Neuronal stem cell (in vitro differentiated cells): Measurements from ENCODE around the gene CCDC27.

Experiments used
- DNase-seq: peaks from one replicate; pipeline ENCODE4 v3.0.0-alpha.2; 2013; ENCODE audit warnings: low spot score
- H2AFZ ChIP-seq: one replicate; pipeline ENCODE4 v1.6.1; 2013; ENCODE audit warnings: mild to moderate bottlenecking, low read length, inconsistent platforms
- H2AK5ac ChIP-seq: 2 replicates; pipeline ENCODE4 v1.6.1; 2013; ENCODE audit warnings: low read depth, mild to moderate bottlenecking, inconsistent platforms, low read length, moderate library complexity, mixed read lengths
- H2BK120ac ChIP-seq: 2 replicates; pipeline ENCODE4 v1.6.1; 2013; ENCODE audit warnings: low read depth, mild to moderate bottlenecking, inconsistent platforms, low read length, moderate library complexity, mixed read lengths
- H2BK12ac ChIP-seq: one replicate; pipeline ENCODE4 v1.6.1; 2013; ENCODE audit warnings: low read length, inconsistent platforms
- H2BK15ac ChIP-seq: 2 replicates; pipeline ENCODE4 v1.6.1; 2013; ENCODE audit warnings: mild to moderate bottlenecking, low read length, inconsistent platforms, mixed read lengths
- H2BK5ac ChIP-seq: one replicate; pipeline ENCODE4 v1.6.1; 2013; ENCODE audit warnings: inconsistent platforms, mild to moderate bottlenecking, low read length, moderate library complexity
- H3K14ac ChIP-seq: one replicate; pipeline ENCODE4 v1.6.1; 2013; ENCODE audit warnings: low read length, inconsistent platforms
- H3K18ac ChIP-seq: 2 replicates; pipeline ENCODE4 v1.6.1; 2013; ENCODE audit warnings: low read length, inconsistent platforms
- H3K23ac ChIP-seq: 2 replicates; pipeline ENCODE4 v1.6.1; 2013; ENCODE audit warnings: low read depth, mild to moderate bottlenecking, mixed read lengths, low read length, inconsistent platforms; ENCODE audit not compliant: poor library complexity
- H3K27ac ChIP-seq: replicated peaks from 3 replicates; pipeline ENCODE4 v1.5.1; 2013; ENCODE audit warnings: low read length, inconsistent platforms
- H3K27me3 ChIP-seq, 3 experiments: 2 replicates each; pipeline ENCODE4 v1.6.1; 2013; ENCODE audit warnings: low read length in 3 of 3, mild to moderate bottlenecking in 2 of 3, inconsistent platforms in 1 of 3, low read depth in 1 of 3, mixed read lengths in 1 of 3, moderate library complexity in 1 of 3; ENCODE audit not compliant: control insufficient read depth in 3 of 3, insufficient read depth in 3 of 3
- H3K36me3 ChIP-seq, 2 donors: replicated peaks in 1 of 2; 2 replicates each; pipeline ENCODE4 v1.6.1; 2013; ENCODE audit warnings: low read length in 2 of 2; ENCODE audit not compliant: control insufficient read depth in 2 of 2, insufficient read depth in 2 of 2
- H3K4ac ChIP-seq: 2 replicates; pipeline ENCODE4 v1.6.1; 2013; ENCODE audit warnings: inconsistent platforms, mild to moderate bottlenecking, low read length, moderate library complexity
- H3K4me1 ChIP-seq, 2 donors: 1 replicate in 1 of 2; 2 replicates in 1 of 2; pipeline ENCODE4 v1.6.1; 2013; ENCODE audit warnings: low read length in 2 of 2, low read depth in 1 of 2; ENCODE audit not compliant: control insufficient read depth in 2 of 2, insufficient read depth in 1 of 2
- H3K4me2 ChIP-seq: one replicate; pipeline ENCODE4 v1.6.1; 2013; ENCODE audit warnings: mild to moderate bottlenecking, low read length, inconsistent platforms; ENCODE audit not compliant: insufficient read depth, poor library complexity, severe bottlenecking
- H3K4me3 ChIP-seq, 2 donors: 2 replicates each; pipeline ENCODE4 v1.5.1; 2013; ENCODE audit warnings: low read length in 2 of 2, mild to moderate bottlenecking in 2 of 2, inconsistent platforms in 1 of 2, moderate library complexity in 1 of 2
- H3K79me1 ChIP-seq: one replicate; pipeline ENCODE4 v1.6.1; 2013; ENCODE audit warnings: low read depth, mild to moderate bottlenecking, inconsistent platforms, low read length, moderate library complexity
- H3K9ac ChIP-seq: one replicate; pipeline ENCODE4 v1.6.1; 2013; ENCODE audit warnings: mild to moderate bottlenecking, low read depth, low read length, inconsistent platforms; ENCODE audit not compliant: poor library complexity
- H3K9me3 ChIP-seq, 2 donors: replicated peaks in 1 of 2; 2 replicates each; pipeline versions ENCODE3 to v1.6.1; 2013; ENCODE audit warnings: low read length in 2 of 2, mild to moderate bottlenecking in 2 of 2, inconsistent platforms in 1 of 2, low read depth in 1 of 2, mixed read lengths in 1 of 2, moderate library complexity in 1 of 2; ENCODE audit not compliant: control insufficient read depth in 2 of 2, insufficient read depth in 1 of 2
- H4K8ac ChIP-seq: one replicate; pipeline ENCODE4 v1.6.1; 2013; ENCODE audit warnings: low read depth, mild to moderate bottlenecking, inconsistent platforms, low read length, moderate library complexity
- H4K91ac ChIP-seq: one replicate; pipeline ENCODE4 v1.6.1; 2013; ENCODE audit warnings: low read length, low read depth, mild to moderate bottlenecking, inconsistent platforms; ENCODE audit not compliant: poor library complexity
- WGBS, 2 donors: extraction: QIAGEN DNeasy Blood & Tissue Kit; methylation state at CpG; one replicate each; pipeline ENCODE4 v1.1.7; 2013; ENCODE audit warnings: missing lambda C conversion rate in 2 of 2, mixed read lengths in 1 of 2; ENCODE audit not compliant: insufficient read length in 2 of 2, insufficient replicate concordance in 1 of 2; ENCODE audit errors: extremely low coverage in 2 of 2; 5-methylcytosine and 5-hydroxymethylcytosine counted together

Gene CCDC27

DNA sequence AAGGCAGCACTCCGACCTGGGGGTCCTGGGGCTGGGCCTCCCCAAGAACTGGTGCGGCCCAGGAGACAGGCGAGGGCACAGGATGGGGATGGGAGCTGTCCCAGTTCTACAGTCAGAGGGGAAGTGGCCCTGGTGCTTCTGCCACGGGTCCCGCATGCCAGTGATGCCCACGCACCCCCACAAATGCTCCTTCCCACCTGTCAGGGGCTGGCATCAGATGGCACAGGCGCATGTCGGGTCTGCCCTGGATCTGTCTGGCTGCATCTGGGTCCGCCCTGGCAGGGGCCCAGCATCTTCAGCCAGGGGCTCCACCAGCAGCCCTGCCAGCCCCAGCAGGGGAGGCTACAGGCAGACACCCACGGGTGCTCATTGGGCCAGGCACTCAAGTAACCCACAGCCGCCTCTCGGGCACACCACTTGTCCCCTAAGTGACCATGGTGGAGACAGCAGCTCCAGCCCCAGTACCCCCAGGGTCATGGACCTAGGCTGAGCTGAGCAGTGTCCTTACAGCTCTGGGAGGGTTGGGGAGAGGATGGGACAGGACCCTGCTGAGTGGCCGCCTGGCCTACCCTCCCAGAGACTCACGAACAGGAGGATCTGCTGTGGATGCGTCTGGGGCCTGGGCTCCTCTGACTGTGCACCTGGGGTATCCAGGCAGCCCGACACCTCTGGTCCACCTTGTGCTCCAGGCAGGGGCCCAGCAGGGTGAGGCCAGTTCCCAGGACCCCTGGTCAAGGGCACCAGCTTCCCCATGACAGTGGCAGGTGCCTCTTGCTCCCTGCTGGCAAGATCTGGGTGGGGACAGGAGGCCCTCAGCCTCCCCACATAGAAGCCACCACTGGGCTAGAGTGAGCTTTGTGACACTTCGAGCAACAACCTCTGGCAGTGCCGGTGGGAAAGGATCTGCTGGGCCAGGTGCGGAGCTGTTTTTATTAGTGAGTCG is 25.7 kb downstream of the CCDC27 start:
- no peak overlapping the region for H4K91ac ChIP-seq
- H2BK15ac ChIP-seq, result no peak overlapping the region
- H3K4ac ChIP-seq, result no peak overlapping the region
- H2BK120ac ChIP-seq, result no peak overlapping the region
- no peak overlapping the region for H2BK5ac ChIP-seq
- H3K36me3 ChIP-seq, result peaks cover 28 to 46% of the 10 kb centered on the region in 2 donors
- no peak overlapping the region for H3K4me3 ChIP-seq
- no peak overlapping the region for H2AK5ac ChIP-seq
- H3K4me2 ChIP-seq, result no peak overlapping the region
- H3K27me3 ChIP-seq, result no peaks in the 10 kb centered on the region
- H3K18ac ChIP-seq, result no peak overlapping the region
- no peak overlapping the region for H3K27ac ChIP-seq
- no peak overlapping the region for H2AFZ ChIP-seq
- no peak overlapping the region for H3K9ac ChIP-seq
- WGBS, 2 donors, result no CpG with 5 or more reads among the region's 20 CpGs
- no peak overlapping the region for H2BK12ac ChIP-seq
- peak overlapping the region; percentile 73 for H3K23ac ChIP-seq
- H3K14ac ChIP-seq, result no peak overlapping the region
- no peak for DNase-seq
- peaks cover 0 to 2% of the 10 kb centered on the region in 2 donors for H3K9me3 ChIP-seq
- H3K79me1 ChIP-seq, result peaks cover 2% of the 10 kb centered on the region
- no peak overlapping the region for H4K8ac ChIP-seq
- peaks cover 13 to 27% of the 10 kb centered on the region in 2 donors for H3K4me1 ChIP-seq

GRCh38 chr1:3778590-3779264 is 26.5 kb downstream of the CCDC27 start:
- no CpG with 5 or more reads among the region's 14 CpGs for WGBS, 2 donors
- Histone ChIP-seq H2BK5ac (no peak overlapping the region), H3K4me1 (peaks cover 10 to 20% of the 10 kb centered on the region in 2 donors)

GRCh38 chr1:3779265-3779911 is 27.1 kb downstream of the CCDC27 start:
- no peak overlapping the region for H3K27ac ChIP-seq
- peaks cover 0 to 2% of the 10 kb centered on the region in 2 donors for H3K9me3 ChIP-seq
- DNase-seq, result no peak
- no peak overlapping the region for H2BK120ac ChIP-seq
- no peak overlapping the region for H3K23ac ChIP-seq
- H3K4me1 ChIP-seq, result peaks cover 10 to 14% of the 10 kb centered on the region in 2 donors
- H3K27me3 ChIP-seq, result no peaks in the 10 kb centered on the region
- H2BK15ac ChIP-seq, result no peak overlapping the region
- no peak overlapping the region for H3K14ac ChIP-seq
- no peak overlapping the region for H4K8ac ChIP-seq
- H2BK12ac ChIP-seq, result no peak overlapping the region
- H2AFZ ChIP-seq, result no peak overlapping the region
- peak overlapping the region in 1 of 2 donors; percentile 58 for H3K4me3 ChIP-seq
- H3K4ac ChIP-seq, result no peak overlapping the region
- peaks cover 37 to 60% of the 10 kb centered on the region in 2 donors for H3K36me3 ChIP-seq
- no peak overlapping the region for H4K91ac ChIP-seq
- no peak overlapping the region for H3K18ac ChIP-seq
- H3K9ac ChIP-seq, result no peak overlapping the region
- H2BK5ac ChIP-seq, result no peak overlapping the region
- WGBS, 2 donors, result no CpG with 5 or more reads among the region's 23 CpGs
- no peak overlapping the region for H2AK5ac ChIP-seq
- no peak overlapping the region for H3K4me2 ChIP-seq
- peaks cover 2% of the 10 kb centered on the region for H3K79me1 ChIP-seq

More at GRCh38 chr1:3778590-3779264, 26.5 kb downstream of the CCDC27 start:
- DNase-seq, result no peak
- Histone ChIP-seq H3K4me3 (no peak overlapping the region), H2BK15ac (no peak overlapping the region), H3K27me3 (no peaks in the 10 kb centered on the region), H3K9me3 (peaks cover 0 to 2% of the 10 kb centered on the region in 2 donors), H3K27ac (no peak overlapping the region), H2AK5ac (no peak overlapping the region), H3K14ac (no peak overlapping the region), H3K79me1 (peaks cover 2% of the 10 kb centered on the region), H4K91ac (no peak overlapping the region), H2AFZ (no peak overlapping the region), H3K4me2 (no peak overlapping the region), H3K36me3 (peaks cover 32 to 53% of the 10 kb centered on the region in 2 donors), H3K4ac (no peak overlapping the region), H4K8ac (no peak overlapping the region), H2BK120ac (no peak overlapping the region), H3K18ac (no peak overlapping the region), H2BK12ac (no peak overlapping the region), H3K9ac (peak overlapping the region; percentile 44), H3K23ac (peak overlapping the region; percentile 98)
